Stomach smooth muscle (tissue), 2 donors: ENCODE results near the gene RELN.

Experiments used
- H3K27ac ChIP-seq: one replicate; pipeline ENCODE4 v1.7.0; 2013; ENCODE audit warnings: mild to moderate bottlenecking, low read length, inconsistent platforms
- H3K27me3 ChIP-seq, 2 donors: one replicate each; pipeline ENCODE4 v1.7.0; 2013; ENCODE audit warnings: low read length in 2 of 2; ENCODE audit not compliant: insufficient read depth in 2 of 2, control insufficient read depth in 1 of 2
- H3K36me3 ChIP-seq, 2 donors: one replicate each; pipeline ENCODE4 v1.7.0; 2013; ENCODE audit warnings: low read length in 2 of 2; ENCODE audit not compliant: control insufficient read depth in 2 of 2, insufficient read depth in 2 of 2
- H3K4me1 ChIP-seq: one replicate; pipeline ENCODE4 v1.7.0; 2013; ENCODE audit warnings: low read length; ENCODE audit not compliant: control insufficient read depth, insufficient read depth
- H3K4me3 ChIP-seq, 2 donors: one replicate each; pipeline ENCODE4 v1.7.0; 2013; ENCODE audit warnings: low read length in 2 of 2
- H3K9ac ChIP-seq, 2 donors: one replicate each; pipeline ENCODE4 v1.7.0; 2013; ENCODE audit warnings: low read length in 2 of 2, mild to moderate bottlenecking in 1 of 2
- H3K9me3 ChIP-seq, 2 donors: one replicate each; pipeline ENCODE4 v1.7.0; 2013; ENCODE audit warnings: low read length in 2 of 2; ENCODE audit not compliant: control insufficient read depth in 2 of 2
- donor health status: healthy.
- donor health status: Pancreatic carcinoma.

Gene RELN

GRCh38 chr7:103972779-103973434, 16.6 kb downstream of the RELN start:
- Histone ChIP-seq H3K27me3 (no peaks in the 10 kb centered on the region), H3K27ac (no peak overlapping the region), H3K4me3 (no peak overlapping the region), H3K36me3 (no peaks in the 10 kb centered on the region), H3K4me1 (no peaks in the 10 kb centered on the region), H3K9ac (no peak overlapping the region), H3K9me3 (no peaks in the 10 kb centered on the region)

GRCh38 chr7:103967401-103967800, 22.1 kb downstream of the RELN start:
- Histone ChIP-seq H3K36me3 (no peaks in the 10 kb centered on the region), H3K4me3 (no peak overlapping the region), H3K27me3 (no peaks in the 10 kb centered on the region), H3K4me1 (no peaks in the 10 kb centered on the region), H3K9ac (no peak overlapping the region), H3K9me3 (no peaks in the 10 kb centered on the region), H3K27ac (no peak overlapping the region)

GRCh38 chr7:103966593-103967277, 22.7 kb downstream of the RELN start:
- Histone ChIP-seq H3K27me3 (no peaks in the 10 kb centered on the region), H3K36me3 (no peaks in the 10 kb centered on the region), H3K27ac (no peak overlapping the region), H3K9ac (no peak overlapping the region), H3K4me3 (no peak overlapping the region), H3K4me1 (no peaks in the 10 kb centered on the region), H3K9me3 (no peaks in the 10 kb centered on the region)

- Histone ChIP-seq H3K4me3 (no peak overlapping the region), H3K4me1 (no peaks in the 10 kb centered on the region), H3K36me3 (no peaks in the 10 kb centered on the region), H3K9ac (no peak overlapping the region), H3K9me3 (no peaks in the 10 kb centered on the region), H3K27me3 (no peaks in the 10 kb centered on the region), H3K27ac (no peak overlapping the region)
Observed at GRCh38 chr7:103964269-103964668, 25.2 kb downstream of the RELN start.

- no peaks in the 10 kb centered on the region for H3K36me3 ChIP-seq
- no peaks in the 10 kb centered on the region for H3K9me3 ChIP-seq
- H3K4me3 ChIP-seq, result no peak overlapping the region
- no peaks in the 10 kb centered on the region for H3K27me3 ChIP-seq
- H3K4me1 ChIP-seq, result no peaks in the 10 kb centered on the region
- H3K27ac ChIP-seq, result no peak overlapping the region
- H3K9ac ChIP-seq, result no peak overlapping the region
Observed at GRCh38 chr7:103962070-103962469, 27.4 kb downstream of the RELN start.

GRCh38 chr7:103958284-103958818, 31.1 kb downstream of the RELN start:
- Histone ChIP-seq H3K4me3 (no peak overlapping the region), H3K9me3 (no peaks in the 10 kb centered on the region), H3K27ac (no peak overlapping the region), H3K27me3 (no peaks in the 10 kb centered on the region), H3K4me1 (no peaks in the 10 kb centered on the region), H3K36me3 (no peaks in the 10 kb centered on the region), H3K9ac (no peak overlapping the region)

- Histone ChIP-seq H3K9me3 (no peaks in the 10 kb centered on the region), H3K4me3 (no peak overlapping the region), H3K27me3 (no peaks in the 10 kb centered on the region), H3K27ac (no peak overlapping the region), H3K9ac (no peak overlapping the region), H3K4me1 (no peaks in the 10 kb centered on the region), H3K36me3 (no peaks in the 10 kb centered on the region)
Observed at GRCh38 chr7:103955985-103956384, 33.5 kb downstream of the RELN start.

GRCh38 chr7:103952408-103952807, 37.0 kb downstream of the RELN start:
- H3K4me3 ChIP-seq, result no peak overlapping the region
- no peak overlapping the region for H3K9ac ChIP-seq
- H3K27me3 ChIP-seq, result no peaks in the 10 kb centered on the region

GRCh38 chr7:103951311-103951710, 38.1 kb downstream of the RELN start:
- Histone ChIP-seq H3K4me3 (no peak overlapping the region), H3K9ac (no peak overlapping the region)

More at GRCh38 chr7:103952408-103952807, 37.0 kb downstream of the RELN start:
- H3K4me1 ChIP-seq, result no peaks in the 10 kb centered on the region
- H3K36me3 ChIP-seq, result no peaks in the 10 kb centered on the region
- H3K9me3 ChIP-seq, result no peaks in the 10 kb centered on the region
- H3K27ac ChIP-seq, result no peak overlapping the region

GRCh38 chr7:103949374-103949773, 40.1 kb downstream of the RELN start:
- H3K9me3 ChIP-seq, result no peaks in the 10 kb centered on the region
- H3K9ac ChIP-seq, result no peak overlapping the region
- H3K4me3 ChIP-seq, result no peak overlapping the region
- H3K27ac ChIP-seq, result no peak overlapping the region
- no peaks in the 10 kb centered on the region for H3K36me3 ChIP-seq
- H3K4me1 ChIP-seq, result no peaks in the 10 kb centered on the region
- no peaks in the 10 kb centered on the region for H3K27me3 ChIP-seq

More at GRCh38 chr7:103951311-103951710, 38.1 kb downstream of the RELN start:
- Histone ChIP-seq H3K36me3 (no peaks in the 10 kb centered on the region), H3K4me1 (no peaks in the 10 kb centered on the region), H3K9me3 (no peaks in the 10 kb centered on the region), H3K27ac (no peak overlapping the region), H3K27me3 (no peaks in the 10 kb centered on the region)
